DND-41 (cell line): ENCODE results near the gene SLC25A26.
"Not testable (repeated sequence)": the region's sequence is repeated elsewhere in the genome, so short reads cannot be mapped to it uniquely, and the experiment has no call there.

Experiments
- CTCF ChIP-seq: IDR thresholded peaks from 2 replicates; pipeline ENCODE4 v1.5.1; 2012; ENCODE audit warnings: borderline replicate concordance, low read length, moderate library complexity, mild to moderate bottlenecking; ENCODE audit not compliant: poor library complexity, severe bottlenecking; ENCODE audit errors: extremely low read depth
- EZH2 ChIP-seq: IDR thresholded peaks from 3 replicates; pipeline ENCODE4 v1.6.1; 2012; ENCODE audit warnings: borderline replicate concordance, low read depth, mild to moderate bottlenecking, moderate library complexity, low read length, inconsistent platforms; ENCODE audit not compliant: severe bottlenecking

- not testable (repeated sequence) for TF ChIP-seq CTCF, EZH2
Observed at GRCh38 chr3:66421144-66421543, 200.3 kb downstream of the SLC25A26 start.
